Activated CD8-positive, alpha-beta memory T cell treated with anti-CD3 and anti-CD28 coated beads, Interleukin-2, amount 50 U/mL, for 1 hour (primary cell): ENCODE results near the gene FBXL14.

Experiments
- DNase-seq: peaks from one replicate; pipeline ENCODE4 v3.0.0-alpha.2; 2020; ENCODE audit errors: extremely low read depth

Gene FBXL14, protein sequence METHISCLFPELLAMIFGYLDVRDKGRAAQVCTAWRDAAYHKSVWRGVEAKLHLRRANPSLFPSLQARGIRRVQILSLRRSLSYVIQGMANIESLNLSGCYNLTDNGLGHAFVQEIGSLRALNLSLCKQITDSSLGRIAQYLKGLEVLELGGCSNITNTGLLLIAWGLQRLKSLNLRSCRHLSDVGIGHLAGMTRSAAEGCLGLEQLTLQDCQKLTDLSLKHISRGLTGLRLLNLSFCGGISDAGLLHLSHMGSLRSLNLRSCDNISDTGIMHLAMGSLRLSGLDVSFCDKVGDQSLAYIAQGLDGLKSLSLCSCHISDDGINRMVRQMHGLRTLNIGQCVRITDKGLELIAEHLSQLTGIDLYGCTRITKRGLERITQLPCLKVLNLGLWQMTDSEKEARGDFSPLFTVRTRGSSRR

GRCh38 chr12:1594261-1595025, at the start of gene FBXL14:
FBXL14 (minus strand) TSS chr12:1594581; CDS start chr12:1594066, 515 bp downstream.
- peak; percentile 77 for DNase-seq

GRCh38 chr12:1643905-1644533, 49.6 kb upstream of the FBXL14 start:
- DNase-seq = no peak

DNA sequence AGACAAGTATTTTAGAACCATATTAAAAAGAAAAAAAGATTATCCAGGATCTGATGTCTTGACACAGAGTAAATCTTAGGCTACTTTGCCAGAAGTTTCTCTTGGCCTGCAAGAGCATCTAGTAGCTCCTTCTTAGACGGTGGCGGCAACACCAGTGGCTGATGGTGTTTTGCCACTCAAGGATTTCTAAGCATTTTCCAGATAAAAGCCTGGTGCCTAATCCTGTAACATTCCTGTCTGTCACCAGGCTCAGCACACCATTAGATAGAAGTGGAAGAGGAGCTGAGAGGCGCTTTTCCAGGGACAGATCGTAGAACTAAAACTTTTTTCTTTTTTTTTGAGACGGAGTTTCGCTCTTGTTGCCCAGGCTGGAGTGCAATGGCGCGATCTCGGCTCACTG, 48.7 kb upstream of the FBXL14 start:
- DNase-seq = no peak

DNA sequence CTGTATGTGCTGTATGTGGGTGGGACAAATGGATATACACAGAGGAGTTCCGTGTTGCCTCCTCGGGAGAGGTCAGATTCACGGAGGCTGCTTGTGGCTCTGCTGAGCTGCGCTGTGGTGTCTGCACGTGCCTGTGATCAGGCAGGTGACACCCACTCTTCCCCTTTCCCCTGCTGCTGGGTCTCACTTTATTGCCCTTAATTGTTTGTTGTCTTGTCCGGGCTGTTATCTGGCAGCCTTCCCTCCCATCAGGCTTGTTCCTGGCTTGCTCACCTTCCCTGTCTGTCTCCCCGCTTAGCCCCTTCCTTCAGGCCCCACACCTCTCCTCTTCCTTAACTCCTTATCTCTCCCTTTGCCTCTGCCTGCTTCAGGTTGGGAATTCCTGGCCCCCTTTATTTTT, 48.1 kb upstream of the FBXL14 start:
- no peak for DNase-seq

- no peak for DNase-seq
Observed at GRCh38 chr12:1640328-1641234, 46.2 kb upstream of the FBXL14 start.

DNA sequence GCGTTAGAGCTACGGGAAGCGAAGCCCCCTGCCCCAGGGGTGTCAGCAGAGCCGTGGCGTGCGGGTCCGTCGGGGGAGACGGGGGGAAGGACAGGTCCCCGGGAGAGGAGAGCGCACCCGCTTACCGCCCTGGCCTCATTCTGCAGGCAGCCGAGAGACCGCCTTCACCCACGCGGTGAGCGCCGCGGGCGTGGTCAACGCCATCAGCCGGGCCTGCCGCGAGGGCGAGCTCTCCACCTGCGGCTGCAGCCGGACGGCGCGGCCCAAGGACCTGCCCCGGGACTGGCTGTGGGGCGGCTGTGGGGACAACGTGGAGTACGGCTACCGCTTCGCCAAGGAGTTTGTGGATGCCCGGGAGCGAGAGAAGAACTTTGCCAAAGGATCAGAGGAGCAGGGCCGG, 45.2 kb upstream of the FBXL14 start:
- no peak for DNase-seq

DNA sequence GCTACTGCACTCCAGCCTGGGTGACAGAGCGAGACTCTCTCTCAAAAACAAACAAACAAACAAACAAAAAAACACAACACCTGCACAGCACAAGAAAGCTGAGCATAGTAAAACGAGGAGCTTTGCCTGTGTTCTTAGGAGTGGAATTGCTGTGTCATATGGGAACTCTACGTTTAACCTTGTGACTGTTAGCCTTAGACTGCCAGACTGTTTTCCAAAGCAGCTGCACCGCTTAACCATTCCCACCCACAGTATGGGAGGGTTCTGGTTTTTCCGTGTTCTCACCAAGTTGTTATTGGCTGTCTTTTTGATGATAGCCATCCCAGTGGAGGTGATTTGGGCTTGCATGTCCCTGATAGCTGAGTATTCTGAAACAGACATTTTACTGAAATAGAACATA, 43.8 kb upstream of the FBXL14 start:
- DNase-seq = no peak

DNA sequence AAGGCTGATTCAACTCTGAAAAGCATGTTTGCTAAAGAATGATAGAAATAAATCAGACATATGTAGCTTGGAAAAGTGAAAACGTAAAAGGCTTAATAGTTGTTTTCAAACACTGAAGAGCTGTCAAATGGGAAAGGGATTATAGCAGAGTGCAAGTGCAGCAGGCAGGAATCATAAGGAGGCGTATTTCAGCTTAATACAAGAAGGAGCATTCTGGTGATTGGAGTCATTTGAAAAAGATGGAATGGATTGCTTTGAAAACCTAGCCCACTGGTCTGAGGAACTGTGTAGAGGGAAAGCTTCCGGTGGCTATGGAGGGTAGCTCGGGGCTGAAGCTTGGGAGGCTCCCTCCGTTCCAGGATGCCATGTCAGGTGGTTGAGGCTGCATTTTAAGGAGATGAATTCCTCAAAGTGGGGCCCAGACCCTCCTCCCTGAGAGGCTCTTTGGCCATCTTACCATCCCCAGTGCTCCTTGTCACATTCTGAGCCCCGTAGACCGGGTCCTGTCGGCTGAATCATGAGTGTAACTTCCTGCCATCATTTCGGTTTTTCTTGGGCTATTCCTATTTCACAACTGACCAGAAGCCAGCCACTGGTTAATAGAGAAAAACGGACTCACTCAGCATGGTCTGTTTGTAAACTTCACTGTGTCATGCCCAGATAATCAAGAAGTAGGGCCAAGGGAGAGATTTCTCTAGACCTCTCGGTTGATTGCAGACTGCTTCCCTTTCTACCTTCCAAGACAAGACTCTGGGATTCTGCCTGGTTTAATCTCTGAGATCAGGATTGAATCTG, 41.1 kb upstream of the FBXL14 start:
- DNase-seq = no peak

- DNase-seq = peak; percentile 11
Observed at GRCh38 chr12:1634590-1635191, 40.3 kb upstream of the FBXL14 start.

DNA sequence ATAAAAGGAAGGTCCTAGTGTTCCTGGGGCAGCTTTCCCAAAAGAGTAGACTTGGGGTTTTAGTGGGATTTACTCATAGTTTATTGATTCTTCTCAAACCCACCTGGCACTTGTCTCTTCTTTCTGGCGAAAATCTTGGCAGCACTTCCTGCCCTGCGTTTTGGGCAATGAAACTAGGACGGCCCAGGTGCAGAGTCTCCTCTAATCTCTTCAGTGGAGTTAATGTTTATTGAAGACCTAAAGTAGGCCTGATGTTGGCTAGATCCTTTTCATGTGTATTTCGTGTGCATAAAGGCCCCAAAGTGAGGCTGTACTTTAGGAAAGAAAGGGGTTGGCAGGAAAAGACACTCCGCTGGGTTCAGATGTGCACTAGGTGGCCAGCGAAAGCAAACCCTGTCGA, 39.8 kb upstream of the FBXL14 start:
- DNase-seq = no peak

- no peak for DNase-seq
Observed at GRCh38 chr12:1633459-1633858, 39.1 kb upstream of the FBXL14 start.

GRCh38 chr12:1632702-1633101, 38.3 kb upstream of the FBXL14 start:
- DNase-seq = no peak

DNA sequence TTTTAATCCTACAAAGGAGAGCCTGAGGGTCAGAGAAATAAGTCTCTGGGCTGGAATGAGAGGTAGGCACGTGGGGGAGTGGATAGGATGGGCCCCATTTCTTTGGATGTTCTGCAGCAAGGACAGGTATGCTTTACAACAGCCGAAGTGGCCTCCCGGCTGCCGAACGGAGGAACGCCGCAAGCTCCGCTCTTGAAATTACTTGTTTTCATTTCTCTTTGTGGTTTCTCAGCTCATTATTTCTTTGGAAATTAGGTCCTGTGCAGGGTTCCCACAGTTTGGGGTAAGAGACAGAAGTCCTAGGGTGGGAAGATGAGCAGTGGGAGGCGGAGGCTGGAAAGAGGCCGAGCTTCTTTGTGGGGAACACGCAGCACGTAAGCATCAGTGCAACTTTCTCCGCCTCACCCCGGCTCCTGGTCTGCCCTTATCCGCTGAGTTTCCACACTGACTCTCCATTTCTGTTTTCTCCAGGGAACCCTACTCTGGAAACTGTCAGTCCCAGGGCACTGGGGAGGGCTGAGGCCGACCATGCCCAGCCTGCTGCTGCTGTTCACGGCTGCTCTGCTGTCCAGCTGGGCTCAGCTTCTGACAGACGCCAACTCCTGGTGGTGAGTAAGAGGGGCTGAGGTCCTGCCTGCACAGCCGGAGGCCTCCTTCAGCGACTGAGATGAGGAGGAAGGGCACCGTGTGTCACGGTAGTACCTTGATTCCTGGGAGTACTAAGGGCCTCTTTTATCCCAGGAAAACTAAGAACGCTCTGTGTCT, 36.6 kb upstream of the FBXL14 start:
- no peak for DNase-seq

DNA sequence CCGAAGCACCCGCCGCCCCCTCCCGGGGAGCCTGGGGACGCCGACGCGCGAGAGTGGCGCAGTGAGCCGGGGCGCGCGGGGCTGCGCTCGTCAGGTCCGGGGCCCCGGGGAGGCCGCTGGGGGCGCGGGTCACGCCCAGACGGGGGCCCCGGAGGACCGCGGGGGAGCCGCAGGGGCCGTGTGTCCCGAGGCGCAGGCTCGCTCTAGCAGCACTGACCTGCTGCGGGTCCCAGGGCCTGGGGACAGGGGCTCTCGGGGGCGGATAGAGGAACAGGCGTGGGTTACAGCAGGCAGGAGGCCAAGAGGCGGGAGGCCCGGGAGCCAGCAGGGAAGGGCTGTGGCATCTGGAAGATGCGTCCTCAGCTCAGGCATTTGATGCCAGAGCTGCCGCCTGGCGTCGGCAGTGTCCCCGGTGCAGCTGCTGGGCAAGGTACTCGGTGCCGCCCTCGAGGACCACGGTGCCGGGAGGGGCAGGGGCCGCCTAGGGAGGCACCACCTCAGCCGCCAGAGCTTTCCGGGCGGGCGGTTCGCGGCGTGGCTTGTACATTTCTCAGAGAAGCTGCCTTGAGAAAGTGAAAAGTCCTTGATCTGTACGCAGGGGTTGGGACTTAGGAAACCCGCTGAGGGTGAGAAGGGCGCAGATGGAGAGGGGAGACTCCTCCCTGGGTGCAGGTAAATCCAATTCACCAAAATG, 35.9 kb upstream of the FBXL14 start:
- no peak for DNase-seq

DNA sequence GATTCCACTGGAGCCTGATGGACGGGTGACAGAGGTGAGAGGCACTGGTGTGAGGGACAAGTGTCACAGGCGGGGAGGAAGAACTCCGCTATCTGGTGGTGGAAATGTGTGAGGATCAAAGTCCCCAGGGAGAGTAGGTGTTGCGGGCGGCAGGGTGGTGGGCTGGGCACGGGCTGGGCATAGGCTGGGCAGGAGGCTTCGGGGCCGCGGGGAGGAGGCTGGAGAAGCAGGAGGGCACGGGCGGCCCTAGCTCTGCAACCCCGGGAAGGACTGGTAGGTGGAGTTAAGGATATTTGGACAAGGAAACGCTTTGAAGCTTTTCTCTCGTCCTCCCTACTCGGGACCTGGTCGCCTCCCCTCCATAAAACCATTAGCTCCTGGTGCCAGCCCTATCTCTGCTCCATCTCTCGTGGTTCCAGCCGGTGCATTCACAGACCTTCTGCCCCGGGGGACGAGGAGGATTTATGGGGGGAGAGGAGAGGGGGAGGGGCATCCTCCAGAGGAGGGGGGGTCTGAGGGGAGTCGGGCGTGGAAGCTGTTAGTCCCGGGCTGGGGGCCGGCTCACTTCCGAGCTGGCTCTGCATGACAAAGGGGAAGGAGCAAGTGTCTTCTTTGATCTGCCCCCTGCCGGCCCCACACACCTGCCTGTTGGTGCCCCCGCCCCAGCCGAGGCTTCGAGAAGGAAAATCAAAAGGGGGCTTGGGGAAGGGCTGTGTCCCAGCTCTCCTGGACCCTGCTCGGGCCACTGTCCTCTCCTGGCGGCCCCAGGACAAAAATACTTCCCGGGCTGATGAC, 35.2 kb upstream of the FBXL14 start:
- DNase-seq = no peak

DNA sequence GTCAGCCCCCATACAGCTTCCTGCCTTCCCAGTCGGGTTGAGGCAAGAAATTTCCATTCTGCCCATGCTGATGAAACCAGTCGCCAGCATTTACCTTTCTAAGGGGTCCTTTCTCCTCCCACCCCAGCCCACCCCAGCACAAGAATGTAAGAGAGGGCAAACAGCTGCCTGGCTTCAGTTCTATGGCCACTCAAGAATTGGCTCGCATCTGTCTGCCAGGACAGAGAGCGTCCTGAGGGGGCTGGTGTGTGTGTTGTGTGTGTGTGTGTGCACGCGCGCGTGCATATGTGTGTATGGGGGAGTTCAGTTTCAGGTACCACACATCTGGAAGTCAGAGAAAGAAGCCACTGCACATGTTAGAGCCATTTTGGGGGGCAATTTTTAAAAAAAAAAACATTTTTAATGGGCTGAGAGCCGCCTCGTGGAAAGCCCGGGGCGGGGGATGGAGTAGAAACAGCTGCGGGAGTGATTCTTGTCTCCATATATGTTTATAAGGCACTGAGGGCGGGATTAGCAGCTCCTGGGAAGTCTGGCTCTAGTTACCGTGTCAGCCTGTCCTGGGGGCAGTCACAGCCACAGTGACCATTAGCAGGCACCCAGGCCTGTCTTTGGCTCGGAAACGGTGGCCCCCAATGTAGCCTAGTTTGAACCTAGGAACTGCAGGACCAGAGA, 34.4 kb upstream of the FBXL14 start, which contains the start of gene WNT5B:
Gene WNT5B (plus strand): TSS at position 566 of the 672 bp plus-strand sequence. CDS start 2,124 bp downstream, outside the sequence.
- no peak for DNase-seq

- DNase-seq = no peak
Observed at GRCh38 chr12:1622406-1622805, 28.0 kb upstream of the FBXL14 start.
